ENCODE results near the gene RPS6KA2.

The RPS6KA2 gene

DNA sequence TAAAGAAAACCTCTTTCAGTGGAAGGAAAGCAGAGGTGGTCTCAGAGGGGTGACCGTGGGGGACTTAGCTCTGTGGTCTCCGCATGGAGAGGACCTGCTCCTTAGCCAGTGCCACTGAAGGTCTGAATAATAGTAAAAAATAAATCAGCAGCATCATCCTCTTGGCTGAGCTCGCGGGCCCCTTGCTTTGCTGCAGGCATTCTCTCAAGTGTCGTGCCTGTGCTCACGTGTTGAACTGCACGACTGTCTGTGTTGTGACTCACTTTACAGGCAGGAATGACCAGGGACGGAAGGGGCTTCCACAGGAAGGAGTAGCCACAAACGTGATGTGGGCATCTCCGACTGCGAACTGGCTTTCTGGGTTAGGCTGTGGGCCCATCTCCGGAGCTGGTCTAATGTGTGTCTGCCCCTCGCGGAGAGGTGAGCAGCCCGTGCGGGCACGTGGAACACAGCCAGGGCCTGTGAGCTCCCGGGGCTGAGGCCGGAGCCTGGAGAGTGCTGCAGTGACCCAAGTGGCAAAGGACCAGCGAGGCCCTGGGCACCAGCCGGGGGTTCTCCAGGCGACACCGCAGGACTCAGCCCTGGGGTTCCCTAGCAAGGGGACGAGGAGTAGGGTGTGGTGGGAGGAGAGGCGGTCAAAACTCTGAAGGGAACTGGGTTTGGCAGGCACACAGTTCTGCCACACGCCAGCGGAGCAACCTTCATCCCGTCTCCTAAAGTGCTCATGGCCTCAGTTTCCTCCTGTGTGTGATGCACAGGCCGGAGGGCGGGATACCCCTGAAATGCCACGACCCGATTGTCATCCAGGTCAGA, 129.8 kb downstream of the RPS6KA2 start:
- DNase-seq = no peak

DNA sequence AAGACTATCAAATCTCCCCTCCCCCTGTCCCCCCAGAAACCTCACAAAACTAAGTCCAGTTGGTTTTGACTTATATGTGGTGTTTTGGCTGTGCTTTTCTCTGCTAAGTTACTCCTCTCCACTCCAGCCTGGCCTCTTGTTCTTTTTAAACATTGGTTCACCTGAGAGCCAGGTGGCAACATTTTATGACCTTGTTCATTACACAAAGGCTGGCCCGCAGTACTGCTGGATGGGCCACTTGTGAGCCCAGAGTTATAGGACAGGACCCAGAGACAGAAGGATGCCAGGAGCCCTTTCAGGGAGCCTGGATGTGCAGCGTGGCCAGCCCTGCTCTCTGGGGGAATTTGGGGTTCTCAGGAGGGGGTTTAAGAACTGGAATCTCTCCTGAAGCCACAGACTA, 130.6 kb downstream of the RPS6KA2 start:
- no peak for DNase-seq

DNA sequence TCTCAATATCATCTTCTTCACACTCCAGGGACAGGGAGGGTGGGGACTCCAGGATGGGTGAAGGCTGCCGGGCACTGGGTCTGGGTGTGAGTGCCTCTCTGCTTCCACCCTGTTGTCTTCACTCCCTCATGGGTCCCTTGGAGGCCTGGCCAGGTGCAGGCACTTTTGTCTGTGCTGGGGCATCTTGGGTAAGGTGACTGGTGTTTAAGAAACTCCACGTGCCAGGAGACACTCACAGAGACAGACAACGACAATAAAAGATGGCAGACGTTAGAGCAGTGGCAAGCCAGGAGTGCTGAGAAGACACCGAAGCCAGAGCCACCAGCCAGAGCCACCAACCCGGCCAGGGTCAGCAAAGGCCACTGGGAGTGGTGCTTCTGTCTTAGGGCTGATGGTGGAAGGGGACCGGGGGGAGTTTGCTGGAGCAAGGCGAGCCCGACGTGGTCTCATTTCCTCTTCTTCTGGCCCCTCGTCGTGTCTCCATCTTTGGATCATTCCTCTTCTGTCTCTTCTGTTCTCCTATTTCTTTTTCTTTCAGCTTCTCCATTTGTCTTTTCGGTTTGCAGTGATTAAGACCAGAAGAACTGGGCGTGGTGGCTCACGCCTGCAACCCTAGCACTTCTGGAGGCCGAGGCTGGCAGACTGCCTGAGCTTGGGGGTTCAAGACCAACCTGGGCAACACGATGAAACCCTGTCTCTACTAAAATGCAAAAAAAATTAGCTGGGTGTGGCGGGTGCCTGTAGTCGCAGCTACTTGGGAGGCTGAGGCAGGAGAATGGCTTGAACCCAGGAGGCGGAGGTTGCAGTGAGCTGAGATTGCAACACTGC, 131.3 kb downstream of the RPS6KA2 start:
- DNase-seq = no peak

DNA sequence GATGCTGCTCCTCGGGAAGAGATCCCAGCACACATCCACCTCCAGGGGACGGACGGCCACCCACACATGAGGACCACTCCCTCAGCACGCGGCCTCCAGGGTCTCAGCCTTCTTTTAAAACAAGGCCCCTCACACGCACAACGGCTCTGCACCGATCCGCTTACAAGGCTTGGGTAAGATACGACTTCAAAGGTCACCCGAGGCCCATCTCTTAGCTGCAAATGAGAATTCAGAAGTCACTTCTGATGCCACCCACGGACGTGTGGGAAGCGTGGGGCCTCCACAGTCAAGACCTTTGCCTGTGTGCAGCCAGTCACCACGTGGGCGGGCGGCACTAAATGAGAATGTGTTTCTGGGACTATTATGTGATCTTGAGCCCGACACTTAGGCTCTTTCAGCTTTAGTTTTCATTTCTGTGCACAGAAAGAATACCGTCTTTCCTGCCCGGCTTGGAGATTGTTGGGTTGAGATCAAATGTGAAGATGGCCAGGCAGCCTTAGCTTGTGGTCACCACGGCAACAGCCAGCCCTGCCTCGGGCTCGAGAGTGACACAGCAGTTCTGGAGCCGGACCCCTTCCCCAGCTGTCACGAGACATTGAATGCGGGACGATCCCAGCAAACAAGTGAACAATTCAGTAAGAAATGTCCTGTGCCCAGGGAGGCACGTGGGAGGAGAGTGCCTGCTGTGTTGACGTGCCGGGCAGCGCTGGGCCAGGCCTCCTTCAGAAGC, 132.1 kb downstream of the RPS6KA2 start:
- peak; percentile 20 to 27 (median 25) for DNase-seq

DNA sequence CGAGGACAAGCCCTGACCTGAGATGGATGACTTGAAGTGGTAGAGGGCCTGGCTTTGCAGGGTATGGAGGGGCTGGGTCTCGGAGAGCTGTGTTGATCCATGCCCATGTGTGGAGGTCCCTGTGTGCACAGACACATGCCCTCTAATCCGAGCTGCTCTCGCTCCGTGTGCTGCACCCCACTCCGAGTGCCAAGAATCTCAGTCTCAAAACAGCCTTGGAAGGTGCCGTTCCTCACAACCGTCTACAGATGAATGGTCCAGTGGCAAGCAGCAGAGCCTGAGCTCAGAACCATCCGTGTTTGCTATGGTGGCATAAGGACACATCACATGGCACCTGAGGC, 133.0 kb downstream of the RPS6KA2 start:
- no peak for DNase-seq

DNA sequence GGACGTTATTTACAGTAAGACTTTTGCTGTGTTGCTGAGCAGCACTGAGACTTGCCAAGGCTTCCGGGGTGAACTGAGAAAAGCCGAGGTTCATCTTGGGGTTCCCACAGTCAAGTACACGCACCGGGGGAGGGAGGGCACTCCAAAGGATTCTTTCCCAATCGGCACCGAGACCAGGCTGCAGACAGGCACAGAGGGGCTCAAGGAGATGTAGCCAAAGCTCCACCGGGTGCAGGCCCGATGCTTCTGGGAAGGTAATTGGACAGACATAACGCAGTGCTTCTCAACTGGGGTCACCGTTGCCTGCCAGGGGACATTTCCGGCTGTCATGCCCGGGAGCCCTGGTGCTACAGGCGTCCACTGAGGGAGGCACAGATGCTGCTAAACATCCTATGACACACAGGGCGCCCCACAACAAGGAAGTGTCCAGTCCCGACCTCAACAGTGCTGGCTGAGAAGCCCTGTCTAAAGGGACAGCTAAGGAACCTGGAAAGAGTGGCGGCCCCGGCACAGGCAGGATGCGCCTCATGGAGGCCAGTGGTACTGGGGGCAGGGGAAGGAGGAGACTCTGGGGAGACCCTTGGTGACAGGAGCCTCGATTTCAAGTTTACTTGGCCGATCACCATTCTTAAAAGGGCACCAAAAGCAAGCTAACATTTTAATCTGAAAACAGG, 133.5 kb downstream of the RPS6KA2 start:
- DNase-seq = no peak

DNA sequence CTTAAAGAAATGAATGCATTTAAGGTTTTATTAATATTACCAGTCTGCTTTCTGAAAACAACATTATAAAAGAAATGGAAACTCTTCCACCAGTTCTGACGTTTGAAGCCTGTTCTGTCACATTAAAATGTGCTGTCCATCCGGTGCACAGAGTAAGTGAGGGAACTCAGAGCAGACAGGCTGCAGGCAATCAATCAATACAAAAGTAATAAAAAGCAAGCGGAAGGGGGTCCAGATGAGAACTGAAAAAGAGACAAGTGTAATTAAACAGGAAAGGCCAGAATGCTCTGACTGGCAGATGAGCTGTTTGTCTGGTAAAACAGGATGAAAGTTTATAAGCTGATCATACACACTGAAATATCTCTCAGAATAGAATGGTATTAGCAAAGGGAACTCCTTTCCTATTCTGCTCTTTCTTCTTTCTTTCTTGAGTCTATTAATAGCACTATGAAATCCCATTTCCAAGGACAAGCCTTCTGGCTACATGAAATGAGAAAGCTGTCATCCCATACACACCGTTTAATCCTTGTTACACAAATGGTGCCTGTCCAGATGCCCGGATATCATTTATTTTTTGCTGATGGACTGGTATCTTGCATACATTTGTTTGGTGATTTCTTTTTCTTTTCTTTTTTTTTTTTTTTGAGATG, 134.8 kb downstream of the RPS6KA2 start:
- DNase-seq = no peak

DNA sequence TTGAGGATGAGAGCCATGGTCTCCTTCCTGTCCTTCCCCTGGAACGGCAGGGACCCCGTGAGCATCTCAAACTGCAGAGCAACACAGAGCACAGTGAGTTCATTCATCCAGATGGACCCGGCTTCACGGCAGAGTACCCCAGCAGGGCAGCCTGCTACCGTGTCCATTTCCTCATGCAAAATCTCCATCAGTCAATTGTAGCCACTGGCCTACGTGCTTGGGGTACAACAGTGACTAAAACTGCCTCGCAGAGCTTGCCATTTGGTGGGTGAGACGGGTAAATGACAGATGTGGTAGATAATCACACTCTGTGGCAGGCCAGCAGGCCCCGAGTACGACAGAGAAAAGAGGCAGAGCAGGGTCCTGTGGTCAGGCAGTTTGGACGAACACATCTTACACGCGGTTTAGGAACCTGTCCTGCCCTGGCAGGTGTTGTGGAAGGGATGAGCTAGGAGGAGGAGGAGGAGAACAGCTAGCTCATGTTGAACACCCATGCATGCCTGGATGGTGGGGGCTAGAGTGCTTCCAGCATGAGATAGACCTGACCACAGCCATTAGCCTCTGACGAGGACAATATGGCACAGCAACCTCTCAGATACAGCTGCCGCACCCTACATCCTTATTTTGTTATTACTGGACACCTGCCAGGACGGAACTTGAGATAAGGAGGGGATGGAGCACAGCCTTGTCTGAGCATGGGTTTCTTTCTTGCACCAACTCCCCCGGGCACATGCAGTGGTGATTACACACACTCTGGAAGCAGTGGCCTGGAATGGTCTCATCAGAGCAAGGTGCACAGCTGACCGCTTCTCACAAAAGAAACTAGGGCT, 136.2 kb downstream of the RPS6KA2 start:
- DNase-seq = no peak

DNA sequence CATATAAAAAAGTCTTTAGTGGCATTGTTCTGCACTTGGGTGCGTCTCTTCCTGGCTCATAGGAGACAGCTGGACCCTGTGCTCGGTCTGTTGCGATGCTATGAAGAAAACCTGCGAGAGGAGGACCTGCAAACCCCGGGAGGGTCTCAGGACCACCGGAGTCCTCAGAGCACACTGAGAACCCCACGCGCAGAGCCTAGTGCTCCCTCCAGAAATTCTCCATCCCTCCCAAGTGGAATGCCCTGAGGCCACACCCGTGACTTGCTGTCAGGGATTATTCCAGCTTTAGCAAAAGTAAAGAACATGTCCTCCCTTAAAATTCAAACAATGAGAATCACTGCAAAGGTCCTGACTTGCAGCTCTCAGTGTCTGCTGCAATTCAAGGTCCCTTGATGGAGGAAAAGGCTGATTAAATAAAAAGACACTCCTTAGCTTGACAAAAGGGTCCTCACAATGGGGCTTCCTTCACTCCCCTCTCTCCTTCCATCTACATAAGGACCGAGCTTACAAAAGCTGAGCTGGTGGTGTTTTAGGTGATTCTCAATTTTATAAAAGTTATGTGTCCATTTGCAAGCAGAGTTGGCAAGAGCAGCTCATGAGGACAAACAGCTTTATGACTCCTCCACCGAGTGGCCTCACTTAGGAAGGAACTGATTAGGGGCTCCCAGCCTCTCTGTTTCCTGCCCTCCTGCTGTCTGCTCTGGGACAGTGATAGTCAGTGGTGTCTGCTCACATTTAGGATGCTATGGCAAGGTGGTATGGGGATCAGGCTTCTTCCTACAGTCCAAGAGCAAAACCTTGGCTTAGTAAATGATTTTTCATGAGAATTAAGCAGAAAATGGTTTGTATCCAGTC, 137.5 kb downstream of the RPS6KA2 start:
- no peak for DNase-seq

DNA sequence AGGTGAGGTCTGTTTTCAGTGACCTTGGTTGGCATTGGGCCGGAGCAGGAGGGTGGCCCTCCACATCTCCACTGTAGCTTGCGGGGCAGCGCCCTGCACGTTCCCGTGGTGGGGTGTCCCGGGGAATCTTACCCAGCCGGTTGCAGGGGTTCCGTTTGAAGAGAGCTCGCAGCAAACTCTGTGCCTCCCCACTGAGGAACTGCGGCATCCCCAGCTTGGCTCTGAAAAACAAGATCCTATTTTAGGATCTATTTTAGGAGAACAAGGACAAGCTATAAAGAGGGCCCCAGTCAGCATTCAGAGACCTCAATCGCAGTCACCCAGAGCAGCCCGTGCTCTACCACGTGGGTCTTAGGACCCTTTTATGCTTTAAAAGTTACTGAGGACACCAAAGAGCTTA, 138.3 kb downstream of the RPS6KA2 start:
- no peak for DNase-seq

DNA sequence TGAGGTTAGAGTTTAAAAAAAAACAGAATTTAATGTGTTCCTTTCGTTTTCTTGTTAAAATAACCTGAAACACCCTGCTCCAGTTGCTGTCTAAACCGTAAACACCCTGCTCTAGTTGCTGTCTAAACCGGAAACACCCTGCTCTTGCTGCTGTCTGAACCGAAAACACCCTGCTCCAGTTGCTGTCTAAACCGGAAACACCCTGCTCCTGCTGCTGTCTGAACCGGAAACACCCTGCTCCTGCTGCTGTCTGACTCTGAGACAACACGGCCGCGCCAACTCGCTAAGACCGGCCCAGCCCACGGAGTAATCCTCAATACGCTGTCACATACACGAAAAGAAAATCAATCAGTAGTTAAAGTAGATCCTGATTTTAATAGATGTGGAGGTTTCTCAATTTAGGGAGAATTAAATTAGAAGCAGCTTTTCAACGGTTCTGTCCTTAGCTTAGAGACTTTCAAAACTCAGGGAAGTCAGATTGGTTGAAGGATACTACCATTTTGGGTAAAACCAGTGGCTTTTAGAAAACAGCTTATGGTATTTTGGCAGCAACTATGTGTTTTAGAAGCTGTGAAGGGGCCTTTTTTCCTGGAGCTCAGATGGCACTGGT, 138.9 kb downstream of the RPS6KA2 start:
- peak; percentile 76 to 81 (median 77) for DNase-seq

DNA sequence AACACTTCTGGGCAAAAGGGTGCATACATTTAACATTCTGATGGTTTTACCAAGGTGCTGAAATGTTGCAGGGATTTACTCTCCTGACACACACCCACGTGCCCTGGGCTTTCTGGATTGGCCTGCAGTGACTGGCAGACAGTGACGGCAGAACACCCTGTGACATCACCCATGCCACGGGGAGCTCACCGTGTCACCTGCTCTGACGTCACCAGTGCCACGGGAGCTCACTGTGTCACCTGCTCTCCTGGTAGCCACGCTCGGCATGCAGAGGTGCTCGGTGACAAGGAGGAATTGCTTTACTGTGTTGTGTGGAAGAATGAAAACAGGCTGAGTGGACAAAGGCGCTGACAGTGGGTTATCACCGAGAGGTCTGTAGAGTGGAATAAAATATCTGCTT, 139.9 kb downstream of the RPS6KA2 start:
- no peak for DNase-seq

DNA sequence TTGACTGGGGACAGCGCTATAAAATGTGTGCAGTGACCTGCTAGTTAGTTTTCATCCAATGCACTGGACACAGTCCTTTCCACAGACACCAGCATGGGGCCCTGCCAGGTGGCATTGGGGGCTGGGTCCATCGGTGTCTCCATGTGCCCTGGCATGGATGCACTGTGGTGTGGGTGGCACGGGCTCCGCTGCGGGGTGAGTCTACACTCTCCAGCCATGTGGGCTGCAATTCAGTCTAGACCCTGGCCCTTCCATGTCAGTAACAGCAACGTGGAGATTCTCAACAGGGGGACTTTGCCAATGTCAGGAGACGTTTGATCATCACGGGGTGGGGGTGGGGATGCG, 140.5 kb downstream of the RPS6KA2 start:
- no peak for DNase-seq

DNA sequence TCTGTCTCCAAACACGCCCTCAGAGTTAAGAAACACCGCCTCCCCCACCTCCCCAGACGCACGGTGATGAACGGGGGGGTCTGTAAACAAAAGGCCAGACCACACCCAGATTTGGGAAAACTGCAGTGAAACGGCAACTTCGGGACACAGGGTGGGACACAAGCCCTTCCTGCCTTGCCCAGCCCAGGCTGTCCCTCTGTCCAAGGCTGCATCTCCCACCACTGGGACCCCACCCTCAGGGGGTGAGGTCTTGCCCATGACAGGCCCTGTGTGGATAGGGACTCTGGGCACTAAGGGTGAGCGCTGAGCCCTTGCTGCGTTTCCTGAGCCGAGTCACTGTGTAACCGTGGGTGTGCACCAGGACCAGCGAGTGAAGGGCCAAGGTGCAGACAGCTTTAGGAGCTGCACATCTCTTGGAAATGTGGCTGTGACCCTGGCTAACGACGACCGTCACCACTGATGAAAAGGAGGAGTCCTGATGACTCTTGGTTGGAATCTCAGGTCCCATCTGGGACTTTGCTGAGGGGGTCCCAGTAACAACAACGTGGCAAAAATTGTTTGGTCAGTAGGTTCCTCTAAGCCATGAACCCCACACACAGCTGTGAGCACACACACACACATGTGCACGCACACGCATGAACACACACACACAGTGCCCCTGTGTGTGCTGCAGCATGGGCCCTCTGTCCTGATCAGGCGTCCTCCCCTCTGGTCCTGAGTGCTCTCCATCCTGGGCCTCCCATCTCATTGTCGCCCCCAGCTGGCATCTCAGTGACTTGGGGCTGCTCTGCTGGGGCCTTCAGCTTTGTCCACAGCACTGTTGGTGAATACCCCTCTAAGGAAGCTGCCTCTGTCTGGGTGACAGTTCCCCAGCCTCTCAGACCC, 141.2 kb downstream of the RPS6KA2 start:
- DNase-seq = no peak

DNA sequence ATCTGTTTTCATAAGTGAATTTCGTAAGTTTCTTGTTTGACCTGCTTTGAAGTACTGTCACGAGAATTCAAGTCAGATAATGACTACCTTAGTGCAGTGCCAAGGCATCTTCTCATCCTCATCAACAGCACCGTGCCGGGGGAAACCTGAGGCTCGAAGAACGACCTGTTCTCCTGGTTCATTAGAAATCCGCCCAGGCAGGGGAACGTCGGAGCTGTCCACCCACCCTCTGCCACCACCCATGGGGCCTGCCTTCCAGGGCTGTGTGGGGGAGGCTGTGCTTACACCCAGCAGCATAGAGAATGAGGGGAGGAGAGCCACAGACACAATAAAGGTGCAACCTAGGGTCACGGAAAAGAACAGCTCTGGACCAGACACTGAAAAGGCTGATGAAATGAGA, 142.2 kb downstream of the RPS6KA2 start:
- no peak for DNase-seq

DNA sequence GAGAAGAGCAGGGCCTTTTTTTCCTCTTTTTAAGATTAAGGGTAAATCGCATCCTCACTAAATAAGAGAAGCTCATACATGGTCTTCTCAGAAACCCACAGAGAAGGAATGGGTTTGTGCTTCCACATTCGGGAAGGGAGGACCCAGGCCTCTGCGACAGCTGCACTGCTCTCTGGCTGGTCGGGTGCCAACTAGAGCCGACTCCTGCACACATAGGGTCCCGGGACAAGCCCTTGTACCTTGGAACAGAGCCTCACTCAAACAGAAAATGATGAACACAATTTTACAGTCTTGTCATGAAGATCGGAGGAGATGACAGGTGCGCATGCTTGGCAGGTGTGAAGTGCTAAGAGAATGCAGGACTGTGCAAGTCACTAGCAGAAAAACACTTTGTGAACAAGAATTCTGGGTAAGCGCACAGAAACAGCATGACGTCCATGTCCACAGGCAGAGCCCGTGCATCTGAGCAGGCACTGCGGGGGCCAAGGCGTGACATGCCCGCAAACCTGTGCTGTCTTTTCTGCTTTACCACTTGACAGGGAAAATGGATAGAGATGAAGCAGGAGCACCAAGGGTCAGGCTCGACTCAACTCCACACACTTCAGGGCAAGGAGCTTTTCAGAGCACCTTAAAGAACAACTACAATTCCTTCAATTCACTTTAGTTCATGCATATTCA, 143.3 kb downstream of the RPS6KA2 start:
- no peak for DNase-seq

DNA sequence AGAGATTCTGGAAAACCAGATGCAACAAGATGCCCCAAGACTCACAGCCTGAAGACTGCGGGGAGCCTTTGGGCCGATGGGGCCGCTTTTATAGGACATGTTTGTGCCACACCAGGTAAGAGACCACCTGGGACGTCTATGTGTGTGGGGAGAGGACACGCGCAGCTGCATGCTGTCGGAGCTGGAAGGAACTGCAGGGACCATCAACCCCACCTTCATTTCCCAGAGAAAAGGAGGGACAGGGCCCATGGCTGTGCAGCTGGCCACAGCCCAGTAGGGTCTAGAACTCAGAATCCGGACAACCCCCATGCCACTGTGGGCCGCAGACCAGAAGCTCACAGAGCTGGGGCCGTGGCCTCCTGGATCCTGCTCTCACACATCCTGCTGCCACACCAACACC, 144.0 kb downstream of the RPS6KA2 start:
- DNase-seq = no peak

DNA sequence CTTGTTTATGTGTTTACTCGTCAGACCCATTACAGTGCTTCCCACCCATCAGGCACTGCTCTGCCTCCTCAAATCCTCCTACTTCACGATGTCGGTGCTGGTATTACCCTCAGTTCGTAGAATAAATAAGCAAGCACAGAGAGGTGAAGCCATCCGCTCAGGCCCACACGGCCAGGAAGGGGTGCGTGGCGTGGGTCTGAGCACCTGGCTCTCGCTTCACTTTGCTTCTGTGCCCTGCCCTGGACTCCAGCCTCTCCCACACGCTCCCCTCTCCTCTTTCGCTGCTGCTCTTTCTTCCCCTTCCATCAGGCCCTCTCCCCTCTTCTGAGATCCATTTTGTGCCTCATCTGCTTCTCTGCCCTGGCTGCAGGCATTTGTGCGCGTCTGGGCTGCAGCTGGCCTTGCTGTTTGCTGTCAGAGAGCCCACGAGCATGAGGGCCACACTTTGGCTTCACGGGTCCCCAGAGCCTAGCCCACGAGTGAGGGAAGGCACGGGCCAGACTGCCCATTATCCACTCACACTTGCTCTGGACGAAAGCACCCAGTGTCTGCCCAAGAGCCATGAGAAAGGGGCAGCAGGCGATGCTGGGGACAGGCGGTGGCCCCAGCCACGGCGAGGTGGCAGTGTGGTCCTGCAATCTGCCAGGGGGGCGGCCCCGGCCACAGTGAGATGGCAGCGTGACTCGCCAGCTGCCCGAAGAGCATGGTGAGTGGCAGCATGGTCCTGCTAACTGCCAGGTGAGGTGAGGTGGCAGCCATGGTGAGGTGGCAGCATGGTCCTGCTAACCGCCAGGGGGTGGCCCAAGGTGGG, 148.1 kb downstream of the RPS6KA2 start:
- no peak for DNase-seq
